ENCODE results near the gene THRA.

THRA gene

DNA sequence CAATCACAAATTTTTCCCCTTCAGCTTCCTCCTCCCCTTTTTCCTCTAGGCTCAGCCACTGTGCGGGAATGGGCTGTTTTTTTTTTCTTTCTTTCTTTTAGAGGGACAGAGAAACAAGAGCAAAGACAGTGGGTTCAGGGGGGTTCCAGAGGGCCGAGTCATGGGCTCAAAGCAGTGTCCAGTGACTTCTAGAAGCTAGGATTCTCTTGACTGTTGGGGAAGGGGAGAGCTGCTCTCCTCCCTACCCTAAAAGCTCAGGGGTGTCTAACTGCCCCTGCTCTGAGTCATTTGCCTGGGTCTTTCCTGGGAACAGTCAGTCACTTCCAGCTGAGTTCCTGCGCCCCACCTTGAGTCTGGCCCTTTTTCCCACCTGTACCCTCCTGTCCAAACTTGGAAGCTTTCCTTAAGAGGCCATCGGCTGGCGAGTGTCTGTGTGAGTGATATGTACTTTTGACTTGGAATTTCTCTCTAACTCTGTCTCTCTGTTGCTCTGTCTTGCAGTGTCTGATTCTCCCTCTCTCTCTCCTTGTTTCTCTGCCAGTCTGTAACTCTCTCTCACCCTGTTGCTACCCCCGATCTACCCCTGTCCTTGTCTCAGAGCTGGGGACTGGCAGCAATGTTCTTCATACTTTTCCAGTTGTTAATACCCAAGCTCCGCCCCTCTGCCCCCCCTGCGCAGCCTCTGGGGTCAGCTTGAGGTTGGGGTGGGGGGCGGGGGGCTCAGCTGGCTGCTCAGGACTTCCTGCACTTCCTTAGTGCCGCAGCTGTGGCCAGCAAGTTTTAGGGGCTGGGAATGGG is 2.4 kb downstream of the THRA start:
- H3K4me3 ChIP-seq (ENCODE audit: low read length) = no peak overlapping the region
- peaks cover 56% of the 10 kb centered on the region for H3K4me1 ChIP-seq (ENCODE audit: control insufficient read depth, low read length)
- no peaks in the 10 kb centered on the region for H3K79me2 ChIP-seq (ENCODE audit: control insufficient read depth, low read length)
- no peaks in the 10 kb centered on the region for H3K36me3 ChIP-seq (ENCODE audit: control insufficient read depth, low read length)
- peaks cover 35% of the 10 kb centered on the region for H3K27me3 ChIP-seq (ENCODE audit: control insufficient read depth, low read length)
- no peak overlapping the region for H3K27ac ChIP-seq (ENCODE audit: low read depth, low read length)
- H3K9me2 ChIP-seq (replicated peaks; ENCODE audit: control insufficient read depth, low read length) = no peaks in the 10 kb centered on the region
- H3F3A ChIP-seq (ENCODE audit: control insufficient read depth, insufficient read depth) = no peaks in the 10 kb centered on the region
- no peak for TF ChIP-seq EZH2phosphoT487 (IDR thresholded peaks at IDR 0.05; ENCODE audit: borderline replicate concordance, low read length)
- no peak for TF ChIP-seq CTCF (IDR thresholded peaks at IDR 0.05; ENCODE audit: low read depth, low read length, poor library complexity, severe bottlenecking)
- H3K9me3 ChIP-seq (ENCODE audit: control insufficient read depth, insufficient read depth, low read length) = no peaks in the 10 kb centered on the region
- no peak overlapping the region for H3K4me2 ChIP-seq (ENCODE audit: low read length)
- no peaks in the 10 kb centered on the region for H4K20me1 ChIP-seq (ENCODE audit: control insufficient read depth, insufficient read depth, low read depth, low read length)

- TF ChIP-seq EZH2phosphoT487 (IDR thresholded peaks at IDR 0.05; ENCODE audit: borderline replicate concordance, low read length) = no peak
- no peak for TF ChIP-seq CTCF (IDR thresholded peaks at IDR 0.05; ENCODE audit: low read depth, low read length, poor library complexity, severe bottlenecking)
- no peak overlapping the region for H3K4me2 ChIP-seq (ENCODE audit: low read length)
- no peaks in the 10 kb centered on the region for H3K36me3 ChIP-seq (ENCODE audit: control insufficient read depth, low read length)
- H4K20me1 ChIP-seq (ENCODE audit: control insufficient read depth, insufficient read depth, low read depth, low read length) = no peaks in the 10 kb centered on the region
- no peaks in the 10 kb centered on the region for H3F3A ChIP-seq (ENCODE audit: control insufficient read depth, insufficient read depth)
- no peak overlapping the region for H3K4me3 ChIP-seq (ENCODE audit: low read length)
- H3K9me2 ChIP-seq (replicated peaks; ENCODE audit: control insufficient read depth, low read length) = no peaks in the 10 kb centered on the region
- H3K4me1 ChIP-seq (ENCODE audit: control insufficient read depth, low read length) = peaks cover 63% of the 10 kb centered on the region
- no peak overlapping the region for H3K27ac ChIP-seq (ENCODE audit: low read depth, low read length)
- no peaks in the 10 kb centered on the region for H3K79me2 ChIP-seq (ENCODE audit: control insufficient read depth, low read length)
- H3K9me3 ChIP-seq (ENCODE audit: control insufficient read depth, insufficient read depth, low read length) = no peaks in the 10 kb centered on the region
- peaks cover 34% of the 10 kb centered on the region for H3K27me3 ChIP-seq (ENCODE audit: control insufficient read depth, low read length)
Observed at GRCh38 chr17:40065769-40066510, 3.2 kb downstream of the THRA start.

GRCh38 chr17:40067710-40068109 is 4.9 kb downstream of the THRA start:
- Histone ChIP-seq H3K9me3 (ENCODE audit: control insufficient read depth, insufficient read depth, low read length) (no peaks in the 10 kb centered on the region), H3K4me1 (ENCODE audit: control insufficient read depth, low read length) (peaks cover 63% of the 10 kb centered on the region), H4K20me1 (ENCODE audit: control insufficient read depth, insufficient read depth, low read depth, low read length) (no peaks in the 10 kb centered on the region), H3K4me3 (ENCODE audit: low read length) (no peak overlapping the region), H3K79me2 (ENCODE audit: control insufficient read depth, low read length) (no peaks in the 10 kb centered on the region), H3K4me2 (ENCODE audit: low read length) (no peak overlapping the region), H3F3A (ENCODE audit: control insufficient read depth, insufficient read depth) (no peaks in the 10 kb centered on the region), H3K36me3 (ENCODE audit: control insufficient read depth, low read length) (no peaks in the 10 kb centered on the region), H3K27me3 (ENCODE audit: control insufficient read depth, low read length) (peaks cover 19% of the 10 kb centered on the region), H3K27ac (ENCODE audit: low read depth, low read length) (no peak overlapping the region), H3K9me2 (replicated peaks; ENCODE audit: control insufficient read depth, low read length) (no peaks in the 10 kb centered on the region)
- no peak for TF ChIP-seq EZH2phosphoT487 (IDR thresholded peaks at IDR 0.05; ENCODE audit: borderline replicate concordance, low read length)
- TF ChIP-seq CTCF (IDR thresholded peaks at IDR 0.05; ENCODE audit: low read depth, low read length, poor library complexity, severe bottlenecking) = no peak

Data from DOHH2 (cell line).